ENCODE results near the gene SPATA1.

The SPATA1 gene

GRCh38 chr1:84509029-84509428, 2.8 kb downstream of the SPATA1 start:
- Histone ChIP-seq H3K4me2 (ENCODE audit: low read length) (no peak overlapping the region), H3K9me3 (ENCODE audit: control insufficient read depth, insufficient read depth, low read length) (peaks cover 8% of the 10 kb centered on the region), H3F3A (ENCODE audit: control insufficient read depth, insufficient read depth) (peaks cover 16% of the 10 kb centered on the region), H3K4me1 (ENCODE audit: control insufficient read depth, low read length) (peaks cover 18% of the 10 kb centered on the region), H3K4me3 (ENCODE audit: low read length) (no peak overlapping the region), H4K20me1 (ENCODE audit: control insufficient read depth, insufficient read depth, low read depth, low read length) (peaks cover 8% of the 10 kb centered on the region; the same call in 1 of the 2 replicates), H3K27me3 (ENCODE audit: control insufficient read depth, low read length) (no peaks in the 10 kb centered on the region), H3K79me2 (ENCODE audit: control insufficient read depth, low read length) (peaks cover 29% of the 10 kb centered on the region), H3K27ac (ENCODE audit: low read depth, low read length) (no peak overlapping the region), H3K36me3 (ENCODE audit: control insufficient read depth, low read length) (peaks cover 16% of the 10 kb centered on the region), H3K9me2 (replicated peaks; ENCODE audit: control insufficient read depth, low read length) (no peaks in the 10 kb centered on the region)
- TF ChIP-seq EZH2phosphoT487 (IDR thresholded peaks at IDR 0.05; ENCODE audit: borderline replicate concordance, low read length) (no peak), CTCF (IDR thresholded peaks at IDR 0.05; ENCODE audit: low read depth, low read length, poor library complexity, severe bottlenecking) (no peak)

GRCh38 chr1:84510165-84510564, 4.0 kb downstream of the SPATA1 start:
- peaks cover 18% of the 10 kb centered on the region for H3K79me2 ChIP-seq (ENCODE audit: control insufficient read depth, low read length)
- peaks cover 9% of the 10 kb centered on the region for H3K4me1 ChIP-seq (ENCODE audit: control insufficient read depth, low read length)
- peaks cover 10% of the 10 kb centered on the region for H3K36me3 ChIP-seq (ENCODE audit: control insufficient read depth, low read length)
- H3K9me2 ChIP-seq (replicated peaks; ENCODE audit: control insufficient read depth, low read length) = no peaks in the 10 kb centered on the region
- peaks cover 8% of the 10 kb centered on the region for H3K9me3 ChIP-seq (ENCODE audit: control insufficient read depth, insufficient read depth, low read length)
- no peak overlapping the region for H3K4me3 ChIP-seq (ENCODE audit: low read length)
- no peak overlapping the region for H3K27ac ChIP-seq (ENCODE audit: low read depth, low read length)
- peaks cover 14% of the 10 kb centered on the region for H3F3A ChIP-seq (ENCODE audit: control insufficient read depth, insufficient read depth)
- no peaks in the 10 kb centered on the region for H3K27me3 ChIP-seq (ENCODE audit: control insufficient read depth, low read length)
- no peaks in the 10 kb centered on the region for H4K20me1 ChIP-seq (ENCODE audit: control insufficient read depth, insufficient read depth, low read depth, low read length)
- no peak overlapping the region for H3K4me2 ChIP-seq (ENCODE audit: low read length)
- no peak for TF ChIP-seq EZH2phosphoT487 (IDR thresholded peaks at IDR 0.05; ENCODE audit: borderline replicate concordance, low read length)
- no peak for TF ChIP-seq CTCF (IDR thresholded peaks at IDR 0.05; ENCODE audit: low read depth, low read length, poor library complexity, severe bottlenecking)

GRCh38 chr1:84510668-84511067, 4.5 kb downstream of the SPATA1 start:
- H3K4me3 ChIP-seq (ENCODE audit: low read length) = no peak overlapping the region
- H3F3A ChIP-seq (ENCODE audit: control insufficient read depth, insufficient read depth) = peaks cover 14% of the 10 kb centered on the region
- peaks cover 13% of the 10 kb centered on the region for H3K79me2 ChIP-seq (ENCODE audit: control insufficient read depth, low read length)
- H4K20me1 ChIP-seq (ENCODE audit: control insufficient read depth, insufficient read depth, low read depth, low read length) = no peaks in the 10 kb centered on the region
- no peak for TF ChIP-seq EZH2phosphoT487 (IDR thresholded peaks at IDR 0.05; ENCODE audit: borderline replicate concordance, low read length)
- no peak for TF ChIP-seq CTCF (IDR thresholded peaks at IDR 0.05; ENCODE audit: low read depth, low read length, poor library complexity, severe bottlenecking)
- no peaks in the 10 kb centered on the region for H3K9me2 ChIP-seq (replicated peaks; ENCODE audit: control insufficient read depth, low read length)
- no peak overlapping the region for H3K4me2 ChIP-seq (ENCODE audit: low read length)
- H3K36me3 ChIP-seq (ENCODE audit: control insufficient read depth, low read length) = peaks cover 5% of the 10 kb centered on the region; the same call in 1 of the 2 replicates
- H3K9me3 ChIP-seq (ENCODE audit: control insufficient read depth, insufficient read depth, low read length) = peaks cover 8% of the 10 kb centered on the region
- H3K27ac ChIP-seq (ENCODE audit: low read depth, low read length) = no peak overlapping the region
- H3K4me1 ChIP-seq (ENCODE audit: control insufficient read depth, low read length) = peaks cover 9% of the 10 kb centered on the region
- no peaks in the 10 kb centered on the region for H3K27me3 ChIP-seq (ENCODE audit: control insufficient read depth, low read length)
